Measurements from ENCODE around the gene LCE2B.

The LCE2B gene

DNA sequence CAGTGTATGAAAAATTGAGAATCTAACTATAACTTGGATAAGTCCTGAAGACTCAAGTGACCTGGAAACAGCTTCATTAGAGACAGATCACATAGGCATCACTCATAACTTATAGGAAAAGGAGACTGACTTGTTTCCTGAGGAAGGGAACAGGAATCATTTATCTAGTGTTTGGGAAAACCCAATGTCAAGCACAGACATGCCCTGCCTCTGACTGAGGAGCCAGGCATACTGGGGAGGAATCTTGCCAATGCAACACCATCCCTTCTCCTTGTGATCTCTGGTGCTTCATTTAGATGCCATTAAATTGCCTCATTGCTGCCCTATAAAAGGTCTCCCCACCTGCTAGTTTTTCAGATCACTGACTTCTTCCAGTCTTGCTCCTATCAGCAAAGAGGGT is 32.3 kb downstream of the LCE2B start:
- Histone ChIP-seq H3K27ac (ENCODE audit: insufficient read depth, low read length, poor library complexity, severe bottlenecking) (no peak overlapping the region), H3K27me3 (replicated peaks; ENCODE audit: control insufficient read depth, insufficient read depth, low read length, poor library complexity, severe bottlenecking) (no peaks in the 10 kb centered on the region), H3K4me3 (ENCODE audit: insufficient read depth, low read depth, low read length, poor library complexity, severe bottlenecking) (no peak overlapping the region), H3K4me1 (ENCODE audit: control insufficient read depth, insufficient read depth, low read length, poor library complexity, severe bottlenecking) (no peaks in the 10 kb centered on the region), H3K36me3 (ENCODE audit: control insufficient read depth, insufficient read depth, low read length) (no peaks in the 10 kb centered on the region), H3K9me3 (ENCODE audit: control insufficient read depth, low read length) (no peaks in the 10 kb centered on the region)
- no peak for DNase-seq

DNA sequence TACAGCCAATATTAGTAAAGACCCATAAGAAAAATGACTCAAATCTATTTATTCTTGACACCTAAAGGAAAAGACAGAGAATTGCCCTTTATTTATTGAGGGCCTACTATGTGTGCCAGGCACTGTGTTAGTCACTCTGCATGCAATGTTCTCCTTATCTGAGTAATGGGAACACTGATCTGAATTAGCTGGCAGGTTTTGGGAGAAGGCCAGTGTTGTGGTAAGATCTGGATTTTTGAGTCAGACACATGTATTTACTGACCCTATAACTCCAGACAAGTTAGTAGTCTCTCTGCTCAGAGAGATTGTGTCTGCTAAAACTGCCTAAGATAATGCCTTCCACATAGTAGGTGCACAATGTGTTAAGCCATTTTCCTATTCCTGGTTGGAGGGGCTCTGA is 39.3 kb downstream of the LCE2B start:
- Histone ChIP-seq H3K27ac (ENCODE audit: insufficient read depth, low read length, poor library complexity, severe bottlenecking) (no peak overlapping the region), H3K36me3 (ENCODE audit: control insufficient read depth, insufficient read depth, low read length) (no peaks in the 10 kb centered on the region), H3K27me3 (replicated peaks; ENCODE audit: control insufficient read depth, insufficient read depth, low read length, poor library complexity, severe bottlenecking) (no peaks in the 10 kb centered on the region), H3K9me3 (ENCODE audit: control insufficient read depth, low read length) (no peaks in the 10 kb centered on the region), H3K4me1 (ENCODE audit: control insufficient read depth, insufficient read depth, low read length, poor library complexity, severe bottlenecking) (no peaks in the 10 kb centered on the region), H3K4me3 (ENCODE audit: insufficient read depth, low read depth, low read length, poor library complexity, severe bottlenecking) (no peak overlapping the region)
- no peak for DNase-seq

DNA sequence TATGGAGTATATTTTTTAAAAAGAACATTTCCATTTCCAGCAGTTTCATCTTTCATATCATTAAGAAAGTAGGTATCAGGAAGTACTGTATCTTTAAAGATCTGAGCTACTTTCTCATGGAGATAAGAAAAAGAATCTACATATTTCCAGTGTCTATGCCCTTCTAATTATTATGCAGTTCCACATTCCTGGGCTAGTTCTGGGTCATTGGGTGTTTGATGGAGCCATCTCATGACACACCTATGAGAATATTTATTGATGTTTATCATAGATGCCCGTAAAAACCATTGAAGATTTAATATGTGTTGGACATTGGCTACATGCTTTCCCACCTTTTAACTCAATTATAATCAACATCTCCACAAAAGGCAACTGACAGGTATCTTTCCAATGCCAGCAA is 43.1 kb downstream of the LCE2B start:
- H3K36me3 ChIP-seq (ENCODE audit: control insufficient read depth, insufficient read depth, low read length): no peaks in the 10 kb centered on the region
- no peak overlapping the region for H3K4me3 ChIP-seq (ENCODE audit: insufficient read depth, low read depth, low read length, poor library complexity, severe bottlenecking)
- H3K4me1 ChIP-seq (ENCODE audit: control insufficient read depth, insufficient read depth, low read length, poor library complexity, severe bottlenecking): no peaks in the 10 kb centered on the region
- H3K27ac ChIP-seq (ENCODE audit: insufficient read depth, low read length, poor library complexity, severe bottlenecking): no peak overlapping the region
- no peaks in the 10 kb centered on the region for H3K27me3 ChIP-seq (replicated peaks; ENCODE audit: control insufficient read depth, insufficient read depth, low read length, poor library complexity, severe bottlenecking)
- DNase-seq: no peak
- no peaks in the 10 kb centered on the region for H3K9me3 ChIP-seq (ENCODE audit: control insufficient read depth, low read length)

DNA sequence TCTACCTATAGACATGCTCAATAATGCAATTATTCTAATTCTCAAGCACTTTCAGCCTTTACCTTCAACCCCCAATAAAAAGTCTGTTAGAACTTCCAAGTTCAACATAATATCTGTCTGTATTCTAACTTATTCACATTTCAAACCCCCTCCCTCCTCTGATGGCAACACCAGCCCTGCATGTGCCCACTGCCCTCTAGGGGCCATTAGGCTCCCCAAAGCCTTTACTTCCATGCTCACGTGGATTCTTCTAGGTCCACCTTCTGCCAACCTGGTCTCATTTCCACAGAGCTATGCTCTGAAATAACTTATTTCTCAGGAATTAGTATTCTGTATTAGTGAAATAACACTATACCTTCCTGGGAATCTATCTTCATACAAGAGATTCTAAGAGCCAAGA is 49.7 kb downstream of the LCE2B start:
- H3K27me3 ChIP-seq (replicated peaks; ENCODE audit: control insufficient read depth, insufficient read depth, low read length, poor library complexity, severe bottlenecking): no peaks in the 10 kb centered on the region
- no peak overlapping the region for H3K4me3 ChIP-seq (ENCODE audit: insufficient read depth, low read depth, low read length, poor library complexity, severe bottlenecking)
- no peak for DNase-seq
- no peaks in the 10 kb centered on the region for H3K4me1 ChIP-seq (ENCODE audit: control insufficient read depth, insufficient read depth, low read length, poor library complexity, severe bottlenecking)
- no peaks in the 10 kb centered on the region for H3K36me3 ChIP-seq (ENCODE audit: control insufficient read depth, insufficient read depth, low read length)
- no peaks in the 10 kb centered on the region for H3K9me3 ChIP-seq (ENCODE audit: control insufficient read depth, low read length)
- no peak overlapping the region for H3K27ac ChIP-seq (ENCODE audit: insufficient read depth, low read length, poor library complexity, severe bottlenecking)
